ENCODE data around the gene ARHGEF7. TPM values are rescaled to one million over a fixed set of nuclear protein-coding genes. Genes with fewer than 3 reads are reported as not detected.
"Not testable (repeated sequence)": the region's sequence is repeated elsewhere in the genome, so short reads cannot be mapped to it uniquely, and the experiment has no call there.

ARHGEF7 gene
- total and polyA plus RNA-seq, 2 experiments from 2014 or later: 23.6 to 58.9 TPM

DNA sequence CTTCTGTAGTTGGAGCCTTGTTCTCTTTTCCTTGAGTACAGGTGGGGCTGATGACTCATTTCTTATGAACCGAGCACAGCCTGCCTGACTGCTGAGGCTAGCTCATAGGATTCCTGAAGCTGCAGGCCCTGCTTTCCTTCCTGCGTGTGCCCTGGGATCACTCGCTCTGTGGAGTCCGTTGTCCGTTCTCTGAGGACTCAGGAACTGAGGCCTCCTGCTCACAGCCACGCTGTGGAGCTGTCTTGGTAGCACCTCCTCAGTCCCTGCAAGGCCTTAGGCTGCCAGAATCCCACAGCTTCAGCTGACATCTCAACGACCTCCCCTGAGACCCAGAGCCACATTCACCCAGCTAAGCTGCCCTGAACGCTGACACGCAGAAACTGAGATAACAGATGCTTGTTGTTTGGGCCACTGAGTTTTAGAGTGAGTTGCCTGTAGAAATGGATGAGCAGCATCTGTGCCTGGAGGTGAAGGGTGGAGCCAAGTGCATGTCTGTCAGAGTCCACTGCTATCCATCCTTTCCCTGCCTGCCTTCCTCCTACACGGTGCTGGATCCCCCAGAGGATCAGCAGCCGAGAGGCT is 72.9 kb downstream of the ARHGEF7 start (continued):
- TF ChIP-seq, protein P1, sequence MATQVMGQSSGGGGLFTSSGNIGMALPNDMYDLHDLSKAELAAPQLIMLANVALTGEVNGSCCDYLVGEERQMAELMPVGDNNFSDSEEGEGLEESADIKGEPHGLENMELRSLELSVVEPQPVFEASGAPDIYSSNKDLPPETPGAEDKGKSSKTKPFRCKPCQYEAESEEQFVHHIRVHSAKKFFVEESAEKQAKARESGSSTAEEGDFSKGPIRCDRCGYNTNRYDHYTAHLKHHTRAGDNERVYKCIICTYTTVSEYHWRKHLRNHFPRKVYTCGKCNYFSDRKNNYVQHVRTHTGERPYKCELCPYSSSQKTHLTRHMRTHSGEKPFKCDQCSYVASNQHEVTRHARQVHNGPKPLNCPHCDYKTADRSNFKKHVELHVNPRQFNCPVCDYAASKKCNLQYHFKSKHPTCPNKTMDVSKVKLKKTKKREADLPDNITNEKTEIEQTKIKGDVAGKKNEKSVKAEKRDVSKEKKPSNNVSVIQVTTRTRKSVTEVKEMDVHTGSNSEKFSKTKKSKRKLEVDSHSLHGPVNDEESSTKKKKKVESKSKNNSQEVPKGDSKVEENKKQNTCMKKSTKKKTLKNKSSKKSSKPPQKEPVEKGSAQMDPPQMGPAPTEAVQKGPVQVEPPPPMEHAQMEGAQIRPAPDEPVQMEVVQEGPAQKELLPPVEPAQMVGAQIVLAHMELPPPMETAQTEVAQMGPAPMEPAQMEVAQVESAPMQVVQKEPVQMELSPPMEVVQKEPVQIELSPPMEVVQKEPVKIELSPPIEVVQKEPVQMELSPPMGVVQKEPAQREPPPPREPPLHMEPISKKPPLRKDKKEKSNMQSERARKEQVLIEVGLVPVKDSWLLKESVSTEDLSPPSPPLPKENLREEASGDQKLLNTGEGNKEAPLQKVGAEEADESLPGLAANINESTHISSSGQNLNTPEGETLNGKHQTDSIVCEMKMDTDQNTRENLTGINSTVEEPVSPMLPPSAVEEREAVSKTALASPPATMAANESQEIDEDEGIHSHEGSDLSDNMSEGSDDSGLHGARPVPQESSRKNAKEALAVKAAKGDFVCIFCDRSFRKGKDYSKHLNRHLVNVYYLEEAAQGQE (IDR thresholded peaks at IDR 0.05; ENCODE audit: unreplicated experiment): no peak
- TF ChIP-seq POLR2AphosphoS5 (IDR thresholded peaks at IDR 0.05; ENCODE audit: low read depth) (no peak), ZNF114 (CRISPR knock-in tag; IDR thresholded peaks at IDR 0.05) (no peak), EZH2phosphoT487 (IDR thresholded peaks at IDR 0.05; ENCODE audit: unreplicated experiment) (no peak)

DNA sequence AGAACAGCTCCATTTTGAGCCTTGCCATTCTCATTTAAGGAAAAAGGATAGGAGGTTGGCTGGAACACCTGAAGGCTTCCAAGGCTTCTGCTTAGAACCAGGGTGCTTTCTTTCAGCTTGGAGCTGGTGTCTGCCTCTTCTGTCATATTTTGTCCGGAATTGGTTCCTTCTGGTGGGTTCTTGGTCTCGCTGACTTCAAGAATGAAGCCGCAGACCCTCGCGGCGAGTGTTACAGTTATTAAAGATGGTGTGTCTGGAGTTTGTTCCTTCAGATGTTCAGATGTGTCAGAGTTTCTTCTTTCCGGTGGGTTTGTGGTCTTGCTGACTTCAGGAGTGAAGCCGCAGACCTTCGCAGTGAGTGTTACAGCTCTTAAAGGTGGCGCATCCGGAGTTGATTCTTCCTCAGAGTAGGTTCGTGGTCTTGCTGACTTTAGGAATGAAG is 74.0 kb downstream of the ARHGEF7 start:
- peaks cover 12% of the 10 kb centered on the region for H3K27me3 Mint-ChIP-seq (ENCODE audit: insufficient read depth, low read depth, poor library complexity)

DNA sequence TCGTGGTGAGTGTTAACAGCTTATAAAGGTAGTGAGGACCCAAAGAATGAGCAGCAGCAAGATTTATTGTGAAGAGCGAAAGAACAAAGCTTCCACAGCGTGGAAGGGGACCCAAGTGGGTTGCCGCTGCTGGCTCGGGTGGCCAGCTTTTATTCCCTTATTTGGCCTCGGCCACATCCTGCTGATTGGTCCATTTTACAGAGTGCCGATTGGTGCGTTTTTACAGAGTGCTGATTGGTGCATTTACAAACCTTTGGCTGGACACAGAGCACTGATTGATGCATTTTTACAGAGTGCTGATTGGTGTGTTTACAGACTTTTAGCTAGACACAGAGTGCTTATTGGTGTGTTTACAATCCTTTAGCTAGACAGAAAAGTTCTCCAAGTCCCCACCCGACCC is 74.4 kb downstream of the ARHGEF7 start:
- H3K27ac ChIP-seq (ENCODE audit: low read depth); H2AFZ ChIP-seq; H3K4me3 ChIP-seq; ATAC-seq; H3K4me1 ChIP-seq (ENCODE audit: insufficient read depth); H3K27me3 ChIP-seq (ENCODE audit: insufficient read depth); H3K9me2 ChIP-seq (ENCODE audit: insufficient read depth); H3K9me3 Mint-ChIP-seq; H3K36me3 ChIP-seq (ENCODE audit: insufficient read depth); H3K4me2 ChIP-seq; H3K27ac Mint-ChIP-seq; H3F3A ChIP-seq (replicated peaks; ENCODE audit: low read depth); DNase-seq (ENCODE audit: low spot score); H3K4me3 Mint-ChIP-seq: not testable (repeated sequence)
- Histone ChIP-seq H4K20me1 (replicated peaks; ENCODE audit: insufficient read depth) (peaks cover 35% of the 10 kb centered on the region), H3K79me2 (replicated peaks; ENCODE audit: insufficient read depth) (peaks cover 97% of the 10 kb centered on the region)
- peaks cover 20% of the 10 kb centered on the region for H3K36me3 Mint-ChIP-seq (ENCODE audit: low read depth)
- peaks cover 12% of the 10 kb centered on the region for H3K27me3 Mint-ChIP-seq (ENCODE audit: insufficient read depth, low read depth, poor library complexity)
- H3K4me1 Mint-ChIP-seq: peaks cover 42% of the 10 kb centered on the region

More for the DNA sequence above, 74.0 kb downstream of the ARHGEF7 start:
- Histone ChIP-seq H3K79me2 (replicated peaks; ENCODE audit: insufficient read depth) (peaks cover 97% of the 10 kb centered on the region), H3K4me1 (ENCODE audit: insufficient read depth) (peaks cover 12% of the 10 kb centered on the region), H4K20me1 (replicated peaks; ENCODE audit: insufficient read depth) (peaks cover 39% of the 10 kb centered on the region)
- H3K27me3 ChIP-seq (ENCODE audit: insufficient read depth); H3K4me3 Mint-ChIP-seq; H3K4me2 ChIP-seq; H3K36me3 ChIP-seq (ENCODE audit: insufficient read depth); ATAC-seq; H3K27ac Mint-ChIP-seq; H3K4me3 ChIP-seq; H3K9me3 Mint-ChIP-seq; DNase-seq (ENCODE audit: low spot score); H2AFZ ChIP-seq; H3K27ac ChIP-seq (ENCODE audit: low read depth); H3F3A ChIP-seq (replicated peaks; ENCODE audit: low read depth); H3K9me2 ChIP-seq (ENCODE audit: insufficient read depth): not testable (repeated sequence)
- peaks cover 45% of the 10 kb centered on the region for H3K4me1 Mint-ChIP-seq
- peaks cover 20% of the 10 kb centered on the region for H3K36me3 Mint-ChIP-seq (ENCODE audit: low read depth)

DNA sequence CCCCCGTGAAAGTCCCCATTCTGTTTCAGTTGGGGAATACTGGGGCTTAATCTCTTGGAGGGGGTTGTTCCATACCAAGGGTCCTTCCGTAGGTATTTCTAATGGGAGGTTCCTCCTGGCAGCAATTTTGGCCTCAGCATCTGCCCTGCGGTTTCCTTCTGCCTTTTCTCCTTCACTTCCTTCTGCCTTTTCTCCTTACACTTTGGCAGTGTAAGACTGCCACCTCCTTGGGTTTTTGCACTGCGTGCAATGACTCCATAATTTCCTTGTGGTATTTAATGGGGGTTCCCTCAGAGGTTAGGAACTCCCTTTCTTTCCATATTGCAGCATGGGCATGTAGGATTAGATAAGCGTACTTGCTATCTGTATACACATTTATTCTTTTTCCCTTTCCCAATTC is 78.1 kb downstream of the ARHGEF7 start:
- Mint-ChIP-seq H3K4me1 (peaks cover 34% of the 10 kb centered on the region), H3K9me3 (peaks cover 11% of the 10 kb centered on the region; the same call in 2 of the 3 replicates), H3K36me3 (ENCODE audit: low read depth) (peaks cover 32% of the 10 kb centered on the region)
- not testable (repeated sequence) for H3K27me3 ChIP-seq (ENCODE audit: insufficient read depth); ATAC-seq; H3K36me3 ChIP-seq (ENCODE audit: insufficient read depth); H3K4me1 ChIP-seq (ENCODE audit: insufficient read depth); H3K27ac Mint-ChIP-seq; H3K4me2 ChIP-seq; H3F3A ChIP-seq (replicated peaks; ENCODE audit: low read depth); H3K4me3 ChIP-seq; H3K27me3 Mint-ChIP-seq (ENCODE audit: insufficient read depth, low read depth, poor library complexity); H3K9me2 ChIP-seq (ENCODE audit: insufficient read depth); H2AFZ ChIP-seq; H3K4me3 Mint-ChIP-seq; DNase-seq (ENCODE audit: low spot score); H3K27ac ChIP-seq (ENCODE audit: low read depth)
- peaks cover 91% of the 10 kb centered on the region for H3K79me2 ChIP-seq (replicated peaks; ENCODE audit: insufficient read depth)
- H4K20me1 ChIP-seq (replicated peaks; ENCODE audit: insufficient read depth): peaks cover 15% of the 10 kb centered on the region

DNA sequence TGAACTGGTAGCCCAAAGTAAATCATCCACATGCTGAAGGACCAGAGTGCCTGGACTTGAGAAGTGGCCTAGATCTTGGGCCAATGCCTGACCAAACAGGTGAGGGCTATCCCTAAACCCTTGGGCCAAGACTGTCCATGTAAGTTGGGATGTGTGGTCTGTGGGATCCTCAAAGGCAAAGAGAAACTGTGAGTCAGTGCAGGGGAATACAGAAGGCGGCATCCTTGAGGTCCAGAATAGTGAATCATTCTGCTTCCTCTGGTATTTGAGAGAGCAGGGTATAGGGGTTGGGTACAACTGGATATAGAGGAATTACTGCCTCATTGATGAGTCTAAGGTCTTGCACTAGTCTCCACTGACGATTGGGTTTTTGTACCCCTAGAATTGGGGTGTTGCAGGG is 79.5 kb downstream of the ARHGEF7 start:
- not testable (repeated sequence) for H3K27me3 Mint-ChIP-seq (ENCODE audit: insufficient read depth, low read depth, poor library complexity); H3K9me2 ChIP-seq (ENCODE audit: insufficient read depth); H3K4me2 ChIP-seq; H3K9me3 Mint-ChIP-seq; ATAC-seq; H3F3A ChIP-seq (replicated peaks; ENCODE audit: low read depth); H3K4me3 Mint-ChIP-seq; DNase-seq (ENCODE audit: low spot score); H3K27me3 ChIP-seq (ENCODE audit: insufficient read depth); H3K4me3 ChIP-seq; H3K4me1 ChIP-seq (ENCODE audit: insufficient read depth); H3K36me3 ChIP-seq (ENCODE audit: insufficient read depth); H3K27ac Mint-ChIP-seq; H3K27ac ChIP-seq (ENCODE audit: low read depth); H2AFZ ChIP-seq
- H4K20me1 ChIP-seq (replicated peaks; ENCODE audit: insufficient read depth): peaks cover 11% of the 10 kb centered on the region
- Mint-ChIP-seq H3K4me1 (peaks cover 35% of the 10 kb centered on the region), H3K36me3 (ENCODE audit: low read depth) (peaks cover 29% of the 10 kb centered on the region)
- H3K79me2 ChIP-seq (replicated peaks; ENCODE audit: insufficient read depth): peaks cover 91% of the 10 kb centered on the region

All from GM23338 (cell line).